OCI-LY1 (cell line): ENCODE results near the gene OSBPL2.

Source experiments
- H2AFZ ChIP-seq: fragments of 200-600 bp; sonication (generic), shearing (Covaris generic); 2 replicates; pipeline ENCODE4 v1.6.0; 2014; ENCODE audit warnings: antibody characterized with exemption, mild to moderate bottlenecking, low read length
- H3F3A ChIP-seq: fragments of 200-600 bp; sonication (generic), shearing (Covaris generic); 2 replicates; pipeline ENCODE4 v1.6.0; 2014; ENCODE audit warnings: mild to moderate bottlenecking, antibody characterized with exemption, low read length, moderate library complexity; ENCODE audit not compliant: insufficient read depth
- H3K27ac ChIP-seq: fragments of 200-600 bp; sonication (generic); 2 replicates; pipeline ENCODE4 v1.5.1; 2014; ENCODE audit warnings: low read length, mixed run types, mild to moderate bottlenecking, low read depth; ENCODE audit not compliant: poor library complexity, severe bottlenecking
- H3K27me3 ChIP-seq: fragments of 200-600 bp; sonication (generic); 2 replicates; pipeline ENCODE4 v1.6.0; 2014; ENCODE audit warnings: antibody characterized with exemption, mild to moderate bottlenecking, low read length, moderate library complexity; ENCODE audit not compliant: insufficient read depth
- H3K36me3 ChIP-seq: fragments of 200-600 bp; sonication (generic); 2 replicates; pipeline ENCODE4 v1.6.1; 2014; ENCODE audit warnings: mild to moderate bottlenecking, antibody characterized with exemption, low read length, moderate library complexity, mixed read lengths; ENCODE audit not compliant: insufficient read depth
- H3K4me1 ChIP-seq: fragments of 200-600 bp; sonication (generic); 2 replicates; pipeline ENCODE4 v1.5.1; 2014; ENCODE audit warnings: mild to moderate bottlenecking, low read length, moderate library complexity; ENCODE audit not compliant: insufficient read depth, severe bottlenecking
- H3K4me2 ChIP-seq: fragments of 200-600 bp; sonication (generic), shearing (Covaris generic); 2 replicates; pipeline ENCODE4 v1.6.1; 2014; ENCODE audit warnings: low read length
- H3K4me3 ChIP-seq: fragments of 200-600 bp; sonication (generic); 2 replicates; pipeline ENCODE4 v1.5.1; 2014; ENCODE audit warnings: low read length, low read depth, mild to moderate bottlenecking, mixed read lengths; ENCODE audit not compliant: poor library complexity, severe bottlenecking
- H3K79me2 ChIP-seq: fragments of 200-600 bp; shearing (Covaris generic); 2 replicates; pipeline ENCODE4 v1.6.1; 2016; ENCODE audit warnings: mixed run types, low read length, mixed read lengths; ENCODE audit not compliant: insufficient read depth
- H3K9ac ChIP-seq: fragments of 200-600 bp; sonication (generic), shearing (Covaris generic); 2 replicates; pipeline ENCODE4 v1.6.1; 2014; ENCODE audit warnings: mild to moderate bottlenecking, low read length, mixed read lengths
- H3K9me2 ChIP-seq: fragments of 200-600 bp; sonication (generic), shearing (Covaris generic); 2 replicates; pipeline ENCODE4 v1.6.1; 2014; ENCODE audit warnings: low read depth, mild to moderate bottlenecking, low read length, mixed read lengths
- H3K9me3 ChIP-seq: fragments of 200-600 bp; shearing (Covaris generic); 2 replicates; pipeline ENCODE4 v1.6.1; 2014; ENCODE audit warnings: low read length, mixed read lengths
- H4K20me1 ChIP-seq: fragments of 200-600 bp; sonication (generic), shearing (Covaris generic); 2 replicates; pipeline ENCODE4 v1.6.0; 2016; ENCODE audit warnings: mild to moderate bottlenecking, low read length; ENCODE audit not compliant: insufficient read depth
- EZH2 ChIP-seq: fragments of 200-600 bp; sonication (generic), shearing (Covaris generic); IDR thresholded peaks from 2 replicates; pipeline ENCODE4 v1.8.0; 2017; ENCODE audit warnings: borderline replicate concordance, mixed run types, mild to moderate bottlenecking, antibody characterized with exemption, low read length, moderate library complexity, mixed read lengths
- TF ChIP-seq, protein P1 (sequence below): fragments of 200-600 bp; sonication (generic), shearing (Covaris generic); IDR thresholded peaks from 2 replicates; pipeline ENCODE4 v1.5.1; 2017; ENCODE audit warnings: mild to moderate bottlenecking, antibody characterized with exemption, low read length, moderate library complexity, mixed read lengths

OSBPL2 gene

DNA sequence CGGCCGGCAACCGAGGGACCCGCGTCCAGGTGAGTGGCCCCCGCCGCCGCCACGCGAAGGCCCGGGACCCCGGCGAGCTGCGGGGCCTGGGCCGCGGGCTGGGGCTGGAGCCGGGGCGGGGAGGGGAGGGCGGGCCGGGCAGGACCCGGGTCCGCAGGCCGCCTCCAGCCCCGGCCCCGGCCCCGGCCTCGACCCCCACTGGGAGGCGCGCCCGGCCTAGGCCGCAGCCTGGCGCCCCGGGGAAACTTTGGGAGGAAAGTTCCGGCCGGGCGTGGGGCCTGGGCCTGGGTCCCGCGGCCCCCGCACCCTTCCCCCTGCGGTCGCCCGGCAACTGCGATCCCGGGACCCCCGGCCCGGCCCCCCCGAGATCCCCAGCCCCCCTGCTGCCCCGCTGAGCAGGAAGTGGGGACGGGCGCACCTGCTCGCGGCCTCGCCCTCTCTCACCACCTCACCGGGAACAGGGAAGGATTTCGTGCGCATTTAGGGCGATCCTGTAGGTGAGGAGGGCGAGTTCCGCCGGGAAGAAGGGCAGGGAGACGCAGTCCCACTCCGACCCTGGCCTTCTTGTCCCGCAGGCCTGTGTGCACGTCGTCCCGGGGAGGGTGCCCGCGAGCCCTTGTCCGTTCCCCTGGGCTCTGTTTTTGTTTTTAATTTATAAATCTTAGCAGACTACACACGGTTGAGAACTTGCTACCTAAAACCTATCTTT is 402 bp downstream of the OSBPL2 start:
- H3K4me3 ChIP-seq: peak overlapping the region; percentile 68
- H3K36me3 ChIP-seq: peaks cover 11% of the 10 kb centered on the region; the same call in 1 of the 2 replicates
- TF ChIP-seq, protein P1, sequence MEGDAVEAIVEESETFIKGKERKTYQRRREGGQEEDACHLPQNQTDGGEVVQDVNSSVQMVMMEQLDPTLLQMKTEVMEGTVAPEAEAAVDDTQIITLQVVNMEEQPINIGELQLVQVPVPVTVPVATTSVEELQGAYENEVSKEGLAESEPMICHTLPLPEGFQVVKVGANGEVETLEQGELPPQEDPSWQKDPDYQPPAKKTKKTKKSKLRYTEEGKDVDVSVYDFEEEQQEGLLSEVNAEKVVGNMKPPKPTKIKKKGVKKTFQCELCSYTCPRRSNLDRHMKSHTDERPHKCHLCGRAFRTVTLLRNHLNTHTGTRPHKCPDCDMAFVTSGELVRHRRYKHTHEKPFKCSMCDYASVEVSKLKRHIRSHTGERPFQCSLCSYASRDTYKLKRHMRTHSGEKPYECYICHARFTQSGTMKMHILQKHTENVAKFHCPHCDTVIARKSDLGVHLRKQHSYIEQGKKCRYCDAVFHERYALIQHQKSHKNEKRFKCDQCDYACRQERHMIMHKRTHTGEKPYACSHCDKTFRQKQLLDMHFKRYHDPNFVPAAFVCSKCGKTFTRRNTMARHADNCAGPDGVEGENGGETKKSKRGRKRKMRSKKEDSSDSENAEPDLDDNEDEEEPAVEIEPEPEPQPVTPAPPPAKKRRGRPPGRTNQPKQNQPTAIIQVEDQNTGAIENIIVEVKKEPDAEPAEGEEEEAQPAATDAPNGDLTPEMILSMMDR: no peak
- TF ChIP-seq EZH2: no peak
- H3F3A ChIP-seq: no peaks in the 10 kb centered on the region
- H3K9me2 ChIP-seq: no peaks in the 10 kb centered on the region
- H3K79me2 ChIP-seq: 0 out of 2 replicates have a peak, but pooled peaks cover 3% of the 10 kb centered on the region
- peak overlapping the region; percentile 81 for H3K4me2 ChIP-seq
- no peaks in the 10 kb centered on the region for H3K9me3 ChIP-seq
- no peak overlapping the region for H2AFZ ChIP-seq
- H3K27ac ChIP-seq: peak overlapping the region; percentile 8
- H3K4me1 ChIP-seq: peaks cover 20% of the 10 kb centered on the region
- no peaks in the 10 kb centered on the region for H4K20me1 ChIP-seq
- peak overlapping the region; percentile 72 for H3K9ac ChIP-seq
- no peaks in the 10 kb centered on the region; the same call in 1 of the 2 replicates for H3K27me3 ChIP-seq

DNA sequence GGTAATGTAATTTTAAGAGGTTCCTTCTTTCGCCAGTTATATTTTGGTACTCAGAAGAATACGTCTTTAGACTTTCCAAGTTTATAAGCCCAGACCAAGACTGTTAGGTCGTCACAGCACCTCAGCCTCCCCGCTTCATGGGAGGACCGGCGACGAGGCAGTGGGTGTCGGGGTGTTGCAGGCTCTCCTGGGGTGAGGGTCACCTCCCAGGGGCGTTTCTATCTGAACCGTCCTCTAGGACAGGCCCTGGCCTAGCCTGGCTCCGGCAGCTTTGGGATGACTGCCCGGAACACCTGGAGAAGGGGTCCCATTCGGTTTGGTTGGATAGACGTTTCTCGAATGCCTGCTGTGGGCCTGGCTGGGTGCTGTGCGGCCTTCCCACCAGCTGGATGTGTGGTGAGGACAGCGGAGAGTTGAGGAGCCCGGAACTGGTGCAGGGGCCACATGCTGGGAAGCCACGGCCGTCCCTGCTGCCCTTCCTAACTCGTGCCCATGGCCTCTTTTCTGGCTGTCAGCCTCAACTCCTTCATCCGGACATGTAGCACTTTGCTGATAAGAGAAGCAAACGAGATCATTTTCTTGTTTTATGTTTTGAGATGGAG is 1.1 kb downstream of the OSBPL2 start:
- H4K20me1 ChIP-seq: no peaks in the 10 kb centered on the region
- no peaks in the 10 kb centered on the region for H3K9me2 ChIP-seq
- peak overlapping the region; percentile 72 for H3K9ac ChIP-seq
- no peaks in the 10 kb centered on the region for H3F3A ChIP-seq
- peaks cover 20% of the 10 kb centered on the region for H3K4me1 ChIP-seq
- no peaks in the 10 kb centered on the region for H3K27me3 ChIP-seq
- peak overlapping the region; percentile 68 for H3K4me3 ChIP-seq
- H3K9me3 ChIP-seq: no peaks in the 10 kb centered on the region
- 0 out of 2 replicates have a peak, but pooled peaks cover 3% of the 10 kb centered on the region for H3K79me2 ChIP-seq
- no peak overlapping the region for H2AFZ ChIP-seq
- peak overlapping the region; percentile 81 for H3K4me2 ChIP-seq
- peaks cover 12% of the 10 kb centered on the region; the same call in 1 of the 2 replicates for H3K36me3 ChIP-seq
- TF ChIP-seq, protein P1: no peak
- TF ChIP-seq EZH2: no peak
- peak overlapping the region; percentile 8 for H3K27ac ChIP-seq

DNA sequence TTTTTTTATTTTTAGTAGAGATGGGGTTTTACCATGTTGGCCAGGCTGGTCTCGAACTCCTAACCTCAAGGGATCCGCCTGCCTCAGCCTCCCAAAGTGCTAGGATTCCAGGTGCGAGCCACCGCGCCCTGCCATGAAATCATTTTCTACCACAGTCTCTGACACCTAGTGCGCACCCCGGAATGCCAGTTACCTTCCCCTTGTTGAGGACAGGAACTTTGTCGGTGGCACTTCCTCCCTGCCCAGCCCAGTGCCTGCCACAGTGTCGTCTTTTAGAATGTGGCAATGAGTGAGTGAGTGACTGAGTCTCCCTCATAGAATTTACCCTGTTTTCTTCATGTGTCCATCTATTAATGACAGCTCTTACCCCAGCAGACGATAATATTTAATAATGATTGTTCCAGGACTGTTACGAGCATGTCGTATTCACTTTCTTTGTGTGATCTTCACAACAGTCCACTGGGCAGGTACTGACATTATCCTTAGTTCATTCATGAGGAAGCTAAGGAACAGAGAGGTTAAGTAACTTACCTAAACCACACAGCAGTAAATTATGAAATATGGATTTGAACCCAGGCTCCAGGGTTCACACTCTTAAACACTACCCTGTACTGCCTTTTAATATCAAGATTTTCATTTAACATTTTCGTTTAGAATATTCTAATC is 1.8 kb downstream of the OSBPL2 start:
- H3K27ac ChIP-seq: no peak overlapping the region
- no peaks in the 10 kb centered on the region for H4K20me1 ChIP-seq
- 0 out of 2 replicates have a peak, but pooled peaks cover 3% of the 10 kb centered on the region for H3K79me2 ChIP-seq
- H3K9me3 ChIP-seq: no peaks in the 10 kb centered on the region
- no peak for TF ChIP-seq EZH2
- TF ChIP-seq, protein P1: no peak
- H2AFZ ChIP-seq: no peak overlapping the region
- H3F3A ChIP-seq: no peaks in the 10 kb centered on the region
- no peaks in the 10 kb centered on the region for H3K27me3 ChIP-seq
- H3K4me3 ChIP-seq: peak overlapping the region; percentile 68
- H3K9me2 ChIP-seq: no peaks in the 10 kb centered on the region
- H3K9ac ChIP-seq: no peak overlapping the region
- peaks cover 20% of the 10 kb centered on the region for H3K4me1 ChIP-seq
- H3K4me2 ChIP-seq: no peak overlapping the region
- H3K36me3 ChIP-seq: peaks cover 15% of the 10 kb centered on the region; the same call in 1 of the 2 replicates
